Activated CD4-positive, alpha-beta T cell treated with anti-CD3 and anti-CD28 coated beads, Interleukin-2, amount 50 U/mL, for 16 hours (primary cell): Measurements from ENCODE around the gene GNPTAB.
"Not testable (repeated sequence)": the region's sequence is repeated elsewhere in the genome, so short reads cannot be mapped to it uniquely, and the experiment has no call there.

ENCODE experiments used
- DNase-seq: peaks from one replicate; pipeline ENCODE4 v3.0.0-alpha.2; 2020

GNPTAB gene

DNA sequence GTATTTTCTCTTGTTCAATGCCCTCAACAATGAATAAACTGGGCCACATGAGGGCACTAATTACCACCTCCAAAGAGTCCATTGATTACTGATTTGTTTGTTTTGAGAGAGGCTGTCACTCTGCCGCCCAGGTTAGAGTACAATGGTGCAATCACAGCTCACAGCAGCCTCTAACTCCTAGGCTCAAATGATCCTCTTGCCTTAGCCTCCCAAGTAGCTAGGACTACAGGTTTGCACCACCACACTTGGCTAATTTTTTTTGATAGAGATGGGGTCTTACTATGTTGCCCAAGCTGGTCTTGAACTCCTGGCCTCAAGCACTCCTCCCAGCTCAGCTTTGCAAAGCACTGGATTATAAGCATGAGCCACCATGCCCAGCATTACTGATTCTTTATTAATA, 63.2 kb downstream of the GNPTAB start:
- no peak for DNase-seq

DNA sequence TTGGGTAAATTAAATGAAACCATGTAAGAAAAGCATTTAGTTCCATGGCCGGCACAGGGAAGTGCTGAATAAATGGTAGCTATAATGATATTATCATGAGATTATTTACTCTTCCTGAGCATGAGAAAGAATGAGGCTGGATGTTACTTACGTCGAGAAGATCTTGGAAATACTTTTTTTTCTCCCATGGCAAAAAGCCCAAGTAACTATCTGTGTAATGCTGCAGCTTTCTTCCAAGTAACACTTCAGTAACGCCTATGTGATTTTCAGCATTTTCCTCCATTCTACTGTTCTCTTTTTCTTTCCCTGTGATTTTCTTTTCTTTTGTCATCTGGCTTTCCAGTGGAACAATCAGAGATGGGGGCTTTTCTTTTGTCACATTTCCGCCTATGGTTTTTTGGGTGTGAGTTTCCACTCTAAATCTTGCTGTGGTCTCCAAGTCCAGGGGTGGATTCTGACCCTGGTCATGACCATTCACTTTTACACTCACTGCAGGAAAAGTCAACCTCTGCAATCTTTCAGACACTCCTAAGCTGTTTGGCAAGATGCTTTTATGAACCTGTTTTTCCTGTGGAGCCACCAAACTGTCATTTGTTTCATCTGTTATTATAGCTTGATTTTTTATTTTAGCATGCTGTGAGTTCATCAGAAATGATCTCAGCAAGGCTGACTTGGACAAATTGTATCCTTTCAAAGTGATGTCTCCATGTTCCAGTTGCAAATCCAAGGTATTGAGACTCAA, 66.5 kb downstream of the GNPTAB start:
- DNase-seq: no peak

- DNase-seq: no peak
Observed at GRCh38 chr12:101763246-101763931, 67.4 kb downstream of the GNPTAB start.

- DNase-seq: no peak
Observed at GRCh38 chr12:101761781-101762180, 69.0 kb downstream of the GNPTAB start.

DNA sequence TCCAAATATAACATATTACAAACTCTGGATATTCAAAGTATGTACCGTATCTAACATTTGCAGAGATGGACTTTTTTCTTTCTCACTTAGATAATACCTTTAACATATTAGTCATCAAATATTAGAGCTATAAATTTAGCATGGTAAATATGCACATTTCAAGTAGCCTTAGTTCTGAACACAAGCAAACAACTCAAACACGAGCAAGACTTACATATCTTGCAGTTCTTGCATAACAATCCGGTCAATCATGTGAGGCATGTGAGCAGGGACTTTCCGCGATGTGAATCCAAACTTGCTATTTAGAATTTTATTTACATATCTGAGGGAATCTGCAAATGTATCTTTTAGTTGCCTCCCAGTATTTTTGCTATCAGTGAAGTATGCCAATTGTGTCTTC, 69.4 kb downstream of the GNPTAB start:
- DNase-seq: no peak

GRCh38 chr12:101759396-101760047, 71.2 kb downstream of the GNPTAB start:
- DNase-seq: peak; percentile 39

DNA sequence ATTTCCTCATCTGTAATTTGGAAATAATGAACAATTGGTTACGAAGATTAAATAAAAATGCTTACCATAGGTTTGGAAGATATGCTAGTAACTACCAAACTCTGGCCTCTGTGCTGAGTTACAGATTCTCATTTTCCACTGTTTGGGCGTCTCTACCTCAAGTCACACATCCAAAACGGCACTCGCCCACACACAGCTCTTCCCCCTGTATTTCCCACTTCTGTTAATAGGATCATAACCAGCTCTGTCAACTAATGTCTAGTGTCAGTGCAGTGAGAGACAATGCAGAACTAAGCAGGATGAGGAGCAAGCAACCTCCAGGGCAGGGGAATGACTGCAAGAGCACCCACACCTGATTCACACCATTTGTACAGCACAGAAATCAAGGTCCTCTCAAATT, 80.6 kb downstream of the GNPTAB start:
- no peak for DNase-seq

DNA sequence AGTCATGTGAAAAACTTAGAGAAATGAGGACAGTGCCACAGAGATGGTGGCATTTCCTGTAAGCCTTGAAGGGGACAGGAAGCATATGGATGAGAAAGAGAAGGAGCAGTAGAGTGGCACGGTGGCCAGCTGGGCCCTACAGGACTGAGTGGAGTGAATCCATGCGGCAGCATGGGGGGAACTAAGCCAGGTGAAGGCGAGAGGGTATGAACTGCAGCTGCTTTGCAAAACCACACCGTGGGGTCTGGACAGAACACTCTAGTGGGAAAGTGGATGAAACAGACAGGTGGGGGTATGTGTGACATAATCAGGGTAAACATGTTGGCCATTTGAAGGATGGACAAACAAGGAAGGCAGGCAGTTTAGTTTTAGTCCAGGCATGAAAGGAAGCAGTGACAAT, 81.1 kb downstream of the GNPTAB start:
- DNase-seq: no peak

DNA sequence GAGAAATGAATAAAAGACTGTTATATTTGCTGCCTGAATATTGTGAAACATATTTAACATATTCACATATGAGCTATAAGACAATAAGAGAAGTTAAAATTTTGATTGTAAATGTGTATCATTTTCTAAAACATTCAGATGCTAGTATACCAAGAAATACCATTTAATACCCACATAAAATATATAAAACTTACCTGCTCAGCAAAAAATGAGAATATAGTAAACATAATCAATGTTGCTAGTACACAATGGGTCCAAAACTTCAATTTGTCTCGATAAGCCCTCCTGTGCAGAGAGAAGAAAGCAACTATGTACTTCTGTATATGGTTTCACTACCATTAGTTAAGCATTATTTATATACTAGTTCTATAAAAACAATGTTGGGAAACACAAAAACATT, 81.9 kb downstream of the GNPTAB start:
- no peak for DNase-seq

DNA sequence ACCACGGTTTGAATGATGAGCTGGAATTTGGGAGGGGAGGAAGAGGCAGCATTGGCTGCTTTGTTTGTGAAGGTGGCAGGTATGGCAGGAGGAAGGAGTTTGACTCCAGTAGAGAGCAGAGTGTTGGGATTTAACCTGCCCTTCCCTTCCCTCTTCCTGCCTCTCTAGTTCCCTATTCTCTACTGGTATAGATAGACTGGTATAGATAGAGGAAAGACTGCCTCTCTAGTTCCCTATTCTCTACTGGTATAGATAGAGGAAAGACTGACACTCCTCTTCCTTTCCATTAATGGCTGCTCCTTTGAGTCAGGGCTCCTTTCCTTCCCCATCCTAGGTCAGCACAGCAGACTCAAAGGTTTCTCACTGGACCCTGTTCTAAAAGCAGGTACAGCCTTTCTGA, 83.1 kb downstream of the GNPTAB start:
- DNase-seq: no peak

GRCh38 chr12:101746661-101747060, 84.1 kb downstream of the GNPTAB start:
- DNase-seq: no peak

GRCh38 chr12:101746196-101746595, 84.6 kb downstream of the GNPTAB start:
- no peak for DNase-seq

GRCh38 chr12:101745481-101745880, 85.3 kb downstream of the GNPTAB start:
- DNase-seq: no peak

DNA sequence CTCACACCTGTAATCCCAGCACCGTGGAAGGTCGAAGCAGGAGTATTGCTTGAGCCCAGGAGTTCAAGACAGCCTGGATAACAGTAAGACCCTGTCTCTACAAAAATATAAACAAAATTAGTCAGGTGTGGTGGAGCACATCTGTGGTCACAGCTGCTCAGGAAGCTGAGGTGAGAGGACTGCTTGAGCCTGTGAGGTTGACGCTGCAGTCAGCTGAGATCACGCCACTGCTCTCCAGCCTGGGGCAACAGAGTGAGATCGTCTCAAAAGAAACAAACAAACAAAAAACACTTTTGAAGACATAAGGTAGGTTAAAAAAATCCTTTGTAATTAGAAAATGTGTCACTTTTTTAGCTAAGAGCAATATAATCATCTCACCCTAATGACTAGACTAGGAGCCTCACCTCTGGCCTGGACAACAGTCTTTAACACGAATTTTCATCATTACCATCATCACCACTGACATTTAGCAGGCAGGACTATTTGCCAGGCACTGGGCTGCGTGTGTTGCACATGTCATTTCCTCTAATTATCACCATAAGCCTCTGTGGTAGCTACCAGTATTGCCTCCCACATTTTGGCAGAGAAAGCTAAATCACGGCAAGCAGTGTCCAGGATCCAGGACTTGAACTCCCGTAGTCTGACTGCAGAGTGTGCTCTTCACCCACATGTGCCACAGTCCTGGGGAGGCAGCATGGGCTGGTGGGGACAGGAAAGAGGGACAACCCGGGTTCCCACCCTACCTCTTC, 86.9 kb downstream of the GNPTAB start:
- DNase-seq: peak; percentile 8

DNA sequence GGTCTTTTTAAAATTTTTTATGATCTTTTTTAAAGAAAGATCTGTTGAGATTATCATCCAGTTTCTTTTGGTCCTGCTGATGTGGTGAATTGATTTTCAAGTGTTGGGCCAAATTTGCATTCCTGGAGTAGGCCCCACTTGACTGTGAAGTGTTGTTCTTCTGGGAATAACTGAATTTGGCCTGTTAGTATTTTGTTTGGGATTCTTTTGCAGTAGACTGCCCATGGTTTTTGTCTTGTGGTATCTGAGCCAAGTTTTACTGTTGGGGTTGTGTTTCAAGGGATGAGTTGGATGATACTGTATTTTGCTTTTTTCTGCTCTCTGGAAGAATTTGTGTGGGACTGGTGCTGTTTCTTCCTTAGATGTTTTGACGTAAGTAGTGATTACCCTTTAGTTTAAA, 87.5 kb downstream of the GNPTAB start:
- DNase-seq: no peak

DNA sequence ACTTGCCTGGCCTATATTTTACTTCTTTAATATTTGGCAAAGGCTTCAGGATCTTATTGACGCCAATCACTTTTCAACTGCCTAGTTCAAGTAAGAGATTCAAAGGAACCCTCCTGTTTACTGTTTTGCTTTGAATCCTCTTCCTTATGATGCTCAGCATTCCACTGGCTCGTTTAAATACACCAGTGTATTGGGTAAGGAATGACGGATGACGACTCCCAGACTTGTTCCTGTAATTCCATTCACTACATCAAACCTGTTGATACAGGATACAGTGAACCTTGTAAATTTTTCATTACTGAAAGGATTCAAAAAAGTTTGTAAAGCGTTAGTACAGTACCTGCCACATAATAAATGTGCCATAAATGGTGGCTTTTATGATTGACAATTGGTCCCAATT, 89.8 kb downstream of the GNPTAB start:
- no peak for DNase-seq

GRCh38 chr12:101740566-101740965, 90.2 kb downstream of the GNPTAB start:
- DNase-seq: no peak

DNA sequence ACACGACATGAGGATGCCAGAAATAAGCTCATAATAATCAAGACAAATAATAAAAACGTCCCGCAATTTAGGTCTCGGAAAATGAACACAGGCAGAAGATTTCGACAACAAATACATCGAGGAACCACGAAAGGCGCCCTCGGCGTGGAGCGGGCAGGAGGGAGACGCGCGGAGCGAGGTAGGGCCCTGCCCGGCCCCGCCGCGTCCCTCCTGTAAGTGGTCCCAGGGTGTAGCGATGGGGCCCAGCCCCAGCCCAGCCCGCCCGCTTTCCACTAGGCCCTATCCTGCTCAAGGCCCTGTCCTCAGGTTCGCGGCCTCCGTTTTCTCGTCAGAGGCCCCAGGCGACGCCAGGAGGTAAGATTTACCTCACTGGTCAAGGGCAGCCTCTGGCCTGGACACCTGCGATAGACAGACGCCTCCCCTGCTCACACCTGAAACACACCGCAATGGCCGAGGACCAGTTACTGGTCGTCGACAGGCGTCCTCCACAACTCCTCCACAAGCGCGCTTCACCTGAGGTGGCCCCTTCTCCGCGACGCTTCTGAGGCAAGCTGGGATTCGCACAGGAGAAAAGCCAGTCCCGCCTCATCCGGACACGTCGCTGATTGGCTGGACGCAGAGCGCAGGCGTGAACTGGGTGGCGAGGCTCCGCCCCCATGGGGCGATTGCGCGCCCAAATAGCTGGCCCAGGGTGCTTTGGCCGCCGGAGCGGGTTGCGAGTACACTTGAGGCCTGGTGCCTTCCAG, 91.7 kb downstream of the GNPTAB start, which contains the start of gene SYCP3:
TSS of gene SYCP3 (minus strand) at position 543 of the 746 bp plus-strand sequence. CDS start 1,527 bp downstream, outside the sequence.
- no peak for DNase-seq

DNA sequence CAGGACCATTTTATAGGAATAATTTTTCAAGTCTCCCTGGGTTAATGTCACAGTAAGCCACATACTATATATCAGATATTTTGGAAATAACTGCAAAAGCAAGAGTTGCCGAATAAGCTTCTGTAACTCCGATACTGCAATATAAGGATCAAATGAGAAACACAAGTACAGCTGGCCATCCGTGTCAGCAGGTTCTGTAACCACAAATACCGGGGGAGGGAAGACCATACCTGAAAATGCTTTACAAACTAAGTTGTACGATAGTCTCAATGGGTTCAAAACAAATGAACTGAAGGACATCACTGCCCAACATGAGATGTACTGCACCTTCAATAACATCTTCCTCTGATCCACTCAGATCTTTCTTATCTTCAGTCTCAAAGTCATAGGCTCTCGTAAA, 93.3 kb downstream of the GNPTAB start:
- DNase-seq: no peak

- DNase-seq: not testable (repeated sequence)
Observed at GRCh38 chr12:101734482-101734881, 96.3 kb downstream of the GNPTAB start.

DNA sequence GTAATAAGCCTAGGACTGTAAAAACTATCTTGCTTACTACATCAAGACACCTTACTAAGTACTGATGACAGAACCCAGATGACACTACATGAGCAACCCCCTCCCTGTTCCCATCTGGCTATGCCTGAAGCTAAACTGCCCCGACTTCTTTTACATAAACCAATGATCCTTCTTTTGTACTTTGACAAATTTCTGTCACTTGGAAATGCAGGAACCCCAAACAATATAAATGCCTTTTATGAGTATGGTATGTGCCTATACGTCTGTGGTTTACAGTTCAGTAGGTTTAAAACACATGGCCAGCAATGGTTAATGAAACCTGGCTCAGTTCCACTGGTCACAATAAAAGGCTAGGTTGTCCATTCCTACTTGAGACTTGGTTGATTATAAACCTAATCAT, 97.6 kb downstream of the GNPTAB start:
- no peak for DNase-seq

DNA sequence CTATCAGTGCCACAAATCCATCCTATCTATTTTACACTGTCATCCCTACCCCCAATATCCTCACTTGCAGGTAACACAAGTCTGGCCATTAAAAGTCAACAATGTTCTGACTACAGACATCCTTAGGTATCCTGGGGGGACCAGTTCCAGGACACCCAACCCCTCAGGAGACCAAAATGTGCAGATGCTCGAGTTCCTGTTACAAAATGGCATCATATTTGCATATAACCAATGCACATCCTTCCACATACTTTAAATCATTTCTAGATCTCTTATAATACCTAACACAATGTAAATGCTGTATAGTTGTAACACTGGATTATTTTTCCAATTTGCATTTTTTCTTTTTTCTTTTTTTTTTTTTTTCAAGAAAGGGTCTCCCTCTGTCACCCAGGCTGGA, 98.4 kb downstream of the GNPTAB start:
- DNase-seq: no peak

- no peak for DNase-seq
Observed at GRCh38 chr12:101729842-101730241, 100.9 kb downstream of the GNPTAB start.
